ENCODE results near the gene SSTR5. TPM values are rescaled to one million over a fixed set of nuclear protein-coding genes. Genes with fewer than 3 reads are reported as not detected.

The SSTR5 gene
- polyA plus RNA-seq, 6 donors from 2014 or later, result not detected

GRCh38 chr16:1105888-1106620, 33.5 kb downstream of the SSTR5 start:
- no peaks in the 10 kb centered on the region for H3K9me3 Mint-ChIP-seq
- DNase-seq (no peak), ATAC-seq (ENCODE audit: low read depth in 2 of 2) (peak; percentile 23 to 47)
- no peaks in the 10 kb centered on the region for H3K4me1 Mint-ChIP-seq
- H3K4me3 Mint-ChIP-seq, result no peak overlapping the region
- H3K27me3 Mint-ChIP-seq, result peaks cover 7 to 46% (median 10%) of the 10 kb centered on the region in 3 donors
- no peaks in the 10 kb centered on the region for H3K36me3 Mint-ChIP-seq
- H3K27ac Mint-ChIP-seq, result no peak overlapping the region

DNA sequence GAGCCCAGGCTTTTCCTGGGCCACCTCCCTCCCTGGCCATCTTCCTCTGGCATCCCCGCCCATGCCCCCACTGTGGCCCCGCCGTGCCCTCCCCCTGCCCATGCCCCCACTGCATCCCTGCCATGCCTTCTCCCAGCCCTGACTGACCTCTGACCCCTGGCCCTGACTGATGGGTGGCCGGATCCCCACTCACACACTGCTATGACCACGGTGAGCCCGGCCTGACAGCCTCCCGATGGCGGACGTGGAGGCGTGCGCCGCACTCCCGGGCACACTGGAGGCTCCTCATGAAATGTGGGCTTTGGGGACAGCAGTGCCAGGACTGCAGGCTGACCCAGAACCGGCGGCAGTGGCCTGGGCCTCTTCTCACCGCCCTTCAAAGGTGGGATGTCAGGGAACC, 34.1 kb downstream of the SSTR5 start:
- Mint-ChIP-seq H3K9me3 (no peaks in the 10 kb centered on the region), H3K27ac (no peak overlapping the region), H3K36me3 (no peaks in the 10 kb centered on the region), H3K27me3 (peaks cover 7 to 43% (median 10%) of the 10 kb centered on the region in 3 donors), H3K4me1 (no peaks in the 10 kb centered on the region), H3K4me3 (no peak overlapping the region)
- DNase-seq (no peak), ATAC-seq (ENCODE audit: low read depth in 2 of 2) (no peak)

- Mint-ChIP-seq H3K27ac (no peak overlapping the region), H3K4me3 (no peak overlapping the region), H3K4me1 (no peaks in the 10 kb centered on the region), H3K9me3 (no peaks in the 10 kb centered on the region), H3K36me3 (no peaks in the 10 kb centered on the region), H3K27me3 (peaks cover 7 to 43% (median 10%) of the 10 kb centered on the region in 3 donors)
- ATAC-seq (ENCODE audit: low read depth in 2 of 2) (no peak), DNase-seq (no peak)
Measured at GRCh38 chr16:1107141-1107540, 34.6 kb downstream of the SSTR5 start.

DNA sequence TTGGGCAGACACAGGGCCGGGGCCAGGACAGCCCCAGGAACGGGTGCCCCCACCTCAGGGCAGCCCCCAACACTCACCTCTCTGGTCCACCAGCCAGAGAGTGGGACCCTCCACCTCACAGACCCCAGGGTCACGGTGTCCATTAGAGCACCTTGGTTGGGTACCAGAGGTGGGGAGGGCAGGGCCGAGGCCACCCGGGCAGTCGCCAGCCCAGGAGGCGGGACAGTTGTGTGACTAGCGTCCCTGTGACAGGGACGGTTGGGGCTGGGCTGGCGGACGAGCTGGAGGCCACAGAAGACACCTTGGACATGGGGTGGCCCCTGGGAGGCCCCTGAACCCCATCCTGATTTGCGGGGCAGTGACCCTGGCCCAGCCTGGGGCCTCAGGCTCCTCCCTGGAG, 35.2 kb downstream of the SSTR5 start:
- no peak for DNase-seq
- ATAC-seq (ENCODE audit: low read depth in 2 of 2), result no peak
- H3K4me1 Mint-ChIP-seq, result no peaks in the 10 kb centered on the region
- H3K4me3 Mint-ChIP-seq, result peak overlapping the region in 1 of 8 donors; percentile 53
- H3K27ac Mint-ChIP-seq, result no peak overlapping the region
- peaks cover 7 to 43% (median 10%) of the 10 kb centered on the region in 3 donors for H3K27me3 Mint-ChIP-seq
- H3K36me3 Mint-ChIP-seq, result no peaks in the 10 kb centered on the region
- no peaks in the 10 kb centered on the region for H3K9me3 Mint-ChIP-seq

- Mint-ChIP-seq H3K36me3 (no peaks in the 10 kb centered on the region), H3K27ac (peak overlapping the region in 1 of 6 donors; percentile 69), H3K4me3 (peak overlapping the region in 1 of 8 donors; percentile 16), H3K4me1 (no peaks in the 10 kb centered on the region), H3K9me3 (no peaks in the 10 kb centered on the region), H3K27me3 (peaks cover 7 to 42% (median 10%) of the 10 kb centered on the region in 3 donors)
- ATAC-seq (ENCODE audit: low read depth in 2 of 2) (no peak), DNase-seq (no peak)
Measured at GRCh38 chr16:1108299-1109252, 36.0 kb downstream of the SSTR5 start.

- no peak for ATAC-seq (ENCODE audit: low read depth in 2 of 2)
- DNase-seq, result no peak
- Mint-ChIP-seq H3K27me3 (peaks cover 2 to 31% (median 7%) of the 10 kb centered on the region in 3 donors), H3K27ac (no peak overlapping the region), H3K4me3 (no peak overlapping the region), H3K4me1 (no peaks in the 10 kb centered on the region), H3K36me3 (no peaks in the 10 kb centered on the region), H3K9me3 (no peaks in the 10 kb centered on the region)
Measured at GRCh38 chr16:1109648-1110047, 37.1 kb downstream of the SSTR5 start.

GRCh38 chr16:1112506-1113184, 40.1 kb downstream of the SSTR5 start:
- DNase-seq, result no peak
- H3K9me3 Mint-ChIP-seq, result no peaks in the 10 kb centered on the region
- H3K4me1 Mint-ChIP-seq, result no peaks in the 10 kb centered on the region
- H3K4me3 Mint-ChIP-seq, result no peak overlapping the region
- no peak for ATAC-seq (ENCODE audit: low read depth in 2 of 2)
- peaks cover 0 to 13% (median 7%) of the 10 kb centered on the region in 3 donors for H3K27me3 Mint-ChIP-seq
- no peaks in the 10 kb centered on the region for H3K36me3 Mint-ChIP-seq
- H3K27ac Mint-ChIP-seq, result no peak overlapping the region

DNA sequence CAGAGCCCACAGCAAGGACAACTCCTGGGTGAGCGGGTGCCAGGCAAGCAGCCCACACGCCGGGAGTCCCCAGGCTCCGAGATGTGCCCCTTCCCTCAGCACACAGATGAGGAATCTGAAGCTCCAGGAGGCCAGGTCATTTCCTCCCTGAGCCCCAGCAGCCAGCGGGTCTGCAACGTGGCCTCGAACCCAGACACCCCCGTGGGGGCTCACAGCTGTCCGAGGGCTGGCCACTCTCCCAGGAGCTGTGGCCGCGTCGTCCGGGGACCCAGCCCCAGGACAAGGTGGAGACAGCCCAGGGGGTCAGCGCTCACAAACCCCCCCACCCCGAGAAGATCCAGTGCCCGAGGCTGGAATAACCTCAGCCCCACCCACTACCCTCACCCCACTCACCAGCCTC, 40.9 kb downstream of the SSTR5 start:
- H3K36me3 Mint-ChIP-seq, result no peaks in the 10 kb centered on the region
- no peak overlapping the region for H3K4me3 Mint-ChIP-seq
- H3K27ac Mint-ChIP-seq, result no peak overlapping the region
- no peak for ATAC-seq (ENCODE audit: low read depth in 2 of 2)
- H3K4me1 Mint-ChIP-seq, result no peaks in the 10 kb centered on the region
- H3K9me3 Mint-ChIP-seq, result no peaks in the 10 kb centered on the region
- peaks cover 0 to 9% (median 7%) of the 10 kb centered on the region in 3 donors for H3K27me3 Mint-ChIP-seq
- no peak for DNase-seq

DNA sequence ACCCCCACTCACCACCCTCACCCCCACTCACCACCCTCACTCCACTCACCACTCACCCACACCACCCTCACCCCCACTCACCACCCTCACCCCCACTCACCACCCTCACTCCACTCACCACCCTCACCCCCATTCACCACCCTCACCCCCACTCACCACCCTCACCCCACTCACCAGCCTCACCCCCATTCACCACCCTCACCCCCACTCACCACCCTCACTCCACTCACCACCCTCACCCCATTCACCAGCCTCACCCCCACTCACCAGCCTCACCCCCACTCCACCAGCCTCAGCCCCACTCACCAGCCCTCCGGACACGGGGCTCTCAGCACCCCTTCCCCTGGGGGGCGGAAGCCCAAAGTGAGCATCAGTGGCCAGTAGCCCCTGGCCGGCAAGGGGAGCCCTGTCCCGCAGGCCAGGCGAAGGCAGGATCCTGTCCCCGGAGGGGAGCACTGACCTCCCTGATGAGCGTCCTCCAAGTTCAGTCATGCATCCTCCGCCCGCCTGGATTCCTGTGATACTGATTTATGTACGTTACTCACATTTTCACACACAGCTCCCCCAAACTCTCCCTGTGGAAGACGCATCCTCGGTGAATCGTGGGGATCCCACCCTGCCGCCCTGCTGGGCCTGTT, 41.5 kb downstream of the SSTR5 start:
- peaks cover 0 to 7% (median 3%) of the 10 kb centered on the region in 3 donors for H3K27me3 Mint-ChIP-seq
- H3K4me3 Mint-ChIP-seq, result no peak overlapping the region
- ATAC-seq (ENCODE audit: low read depth in 2 of 2) (no peak), DNase-seq (no peak)
- H3K36me3 Mint-ChIP-seq, result no peaks in the 10 kb centered on the region
- no peaks in the 10 kb centered on the region for H3K4me1 Mint-ChIP-seq
- no peak overlapping the region for H3K27ac Mint-ChIP-seq
- H3K9me3 Mint-ChIP-seq, result no peaks in the 10 kb centered on the region

GRCh38 chr16:1116693-1117077, 44.1 kb downstream of the SSTR5 start:
- Mint-ChIP-seq H3K27me3 (no peaks in the 10 kb centered on the region), H3K4me3 (no peak overlapping the region), H3K4me1 (no peaks in the 10 kb centered on the region), H3K9me3 (no peaks in the 10 kb centered on the region), H3K36me3 (no peaks in the 10 kb centered on the region), H3K27ac (no peak overlapping the region)
- DNase-seq (no peak), ATAC-seq (ENCODE audit: low read depth in 2 of 2) (no peak)

DNA sequence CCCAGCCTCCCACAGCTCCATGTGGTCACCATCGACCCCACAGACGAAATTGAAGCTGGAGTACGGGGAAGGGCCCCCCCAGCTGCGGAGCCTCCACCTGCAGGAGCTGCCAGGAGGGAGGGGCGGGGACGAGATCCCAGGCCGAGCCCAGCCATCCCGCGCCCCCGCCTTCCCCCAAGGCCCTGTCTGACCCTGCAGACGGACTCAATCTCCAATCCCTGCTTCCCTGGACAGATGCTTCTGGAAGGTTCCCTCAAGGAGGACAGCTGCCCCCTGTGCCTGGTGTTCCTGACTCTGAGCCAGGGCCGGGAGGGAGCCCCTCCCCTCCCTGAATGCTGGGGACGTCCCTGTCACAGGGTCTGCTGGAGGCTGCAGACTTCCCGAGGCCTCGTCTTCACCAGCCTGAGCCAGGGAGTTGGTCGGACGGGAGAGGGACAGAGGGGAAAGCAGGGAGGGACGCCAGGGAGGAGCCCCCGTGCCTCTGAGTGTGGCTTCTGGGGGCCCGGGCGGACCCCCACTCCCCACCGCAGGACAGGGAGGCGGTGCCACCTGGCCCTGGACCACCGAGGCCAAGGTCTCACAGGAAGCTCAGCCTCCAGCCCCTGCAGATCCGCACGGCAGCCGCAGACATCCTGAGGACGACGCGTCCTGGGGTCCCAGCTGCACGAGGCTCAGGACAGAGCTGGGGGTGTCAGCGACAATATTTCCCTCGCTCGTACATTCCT, 44.8 kb downstream of the SSTR5 start:
- no peak for ATAC-seq (ENCODE audit: low read depth in 2 of 2)
- H3K4me1 Mint-ChIP-seq, result no peaks in the 10 kb centered on the region
- no peak for DNase-seq
- no peak overlapping the region for H3K27ac Mint-ChIP-seq
- H3K27me3 Mint-ChIP-seq, result no peaks in the 10 kb centered on the region
- no peak overlapping the region for H3K4me3 Mint-ChIP-seq
- H3K9me3 Mint-ChIP-seq, result no peaks in the 10 kb centered on the region
- no peaks in the 10 kb centered on the region for H3K36me3 Mint-ChIP-seq

GRCh38 chr16:1117926-1118325, 45.4 kb downstream of the SSTR5 start:
- Mint-ChIP-seq H3K36me3 (no peaks in the 10 kb centered on the region), H3K4me3 (no peak overlapping the region), H3K27me3 (no peaks in the 10 kb centered on the region), H3K4me1 (no peaks in the 10 kb centered on the region), H3K27ac (no peak overlapping the region), H3K9me3 (no peaks in the 10 kb centered on the region)
- no peak for DNase-seq
- ATAC-seq (ENCODE audit: low read depth in 2 of 2), result no peak

DNA sequence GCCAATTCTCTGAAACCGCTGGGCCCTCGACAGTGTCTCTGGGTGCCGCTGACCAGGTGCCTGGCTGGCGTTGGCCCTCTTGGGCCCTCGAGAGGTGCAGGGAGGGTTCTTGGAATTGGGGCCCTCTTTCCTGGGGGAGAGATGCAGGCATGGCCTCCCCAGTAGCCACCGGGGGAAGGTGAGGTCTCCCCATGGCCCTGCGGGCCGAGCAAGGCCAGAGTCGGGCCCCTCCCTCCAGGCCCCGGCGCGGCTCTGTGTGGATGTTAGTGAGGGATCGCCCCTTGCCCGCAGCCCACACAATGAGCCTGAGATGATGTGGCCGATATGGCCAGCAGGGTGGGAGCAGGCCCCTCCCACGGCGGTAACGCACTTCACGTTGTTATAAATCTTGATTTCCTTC, 46.6 kb downstream of the SSTR5 start:
- ATAC-seq (ENCODE audit: low read depth in 2 of 2) (no peak), DNase-seq (no peak)
- no peak overlapping the region for H3K4me3 Mint-ChIP-seq
- H3K27ac Mint-ChIP-seq, result no peak overlapping the region
- H3K27me3 Mint-ChIP-seq, result no peaks in the 10 kb centered on the region
- no peaks in the 10 kb centered on the region for H3K9me3 Mint-ChIP-seq
- no peaks in the 10 kb centered on the region for H3K36me3 Mint-ChIP-seq
- no peaks in the 10 kb centered on the region for H3K4me1 Mint-ChIP-seq
